PC-9 (cell line): Measurements from ENCODE around the gene ARHGAP18.

Experiments used
- CTCF ChIP-seq: fragments of 200-600 bp; sonication (generic); conservative IDR thresholded peaks from 2 replicates; pipeline ENCODE4 v1.6.1; 2017; ENCODE audit warnings: mixed run types, antibody characterized with exemption, mild to moderate bottlenecking, moderate library complexity
- EZH2 ChIP-seq: fragments of 200-600 bp; sonication (generic); IDR thresholded peaks from 2 replicates; pipeline ENCODE4 v1.8.0; 2017; ENCODE audit warnings: antibody characterized with exemption, low read depth

- TF ChIP-seq CTCF: no peak
- TF ChIP-seq EZH2: no peak
Observed at GRCh38 chr6:129647044-129647443, 62.9 kb downstream of the ARHGAP18 start.
